Stimulated activated CD4-positive, alpha-beta T cell treated with anti-CD3 and anti-CD28 coated beads, Interleukin-4, amount 100 ng/mL, for 4 hours (primary cell): ENCODE measurements around the gene MIA.
A peak's percentile ranks its signal among the peaks of the same experiment; 100 is the strongest.
"Not testable (repeated sequence)": the region's sequence is repeated elsewhere in the genome, so short reads cannot be mapped to it uniquely, and the experiment has no call there.

Source experiments
- DNase-seq, 2 experiments: peaks; one replicate each; pipeline ENCODE4 v3.0.0-alpha.2; 2020

Gene MIA

DNA sequence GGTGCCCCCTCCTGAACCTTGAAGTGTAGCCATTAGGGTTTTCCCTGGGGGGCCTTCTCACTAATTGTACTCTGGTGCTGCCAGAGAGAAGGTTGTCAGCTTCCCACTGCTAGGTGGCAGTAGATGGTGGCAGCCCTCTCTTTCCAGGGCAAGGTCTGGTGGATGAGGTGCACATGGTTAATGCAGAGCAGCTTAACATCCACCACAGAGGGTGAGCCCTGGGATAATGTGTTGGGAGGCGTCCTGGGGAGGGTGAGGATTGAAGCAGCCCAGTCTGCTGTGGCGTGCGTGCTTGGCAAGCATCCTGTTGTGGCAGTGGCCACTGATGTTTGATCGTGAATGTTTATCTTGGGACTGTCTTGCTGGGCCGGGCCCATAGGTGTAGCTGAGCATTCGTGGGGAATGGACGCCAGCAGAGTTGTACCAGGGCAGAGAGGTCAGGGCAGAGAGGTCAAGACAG is 29.5 kb downstream of the MIA start:
- DNase-seq, result no peak

DNA sequence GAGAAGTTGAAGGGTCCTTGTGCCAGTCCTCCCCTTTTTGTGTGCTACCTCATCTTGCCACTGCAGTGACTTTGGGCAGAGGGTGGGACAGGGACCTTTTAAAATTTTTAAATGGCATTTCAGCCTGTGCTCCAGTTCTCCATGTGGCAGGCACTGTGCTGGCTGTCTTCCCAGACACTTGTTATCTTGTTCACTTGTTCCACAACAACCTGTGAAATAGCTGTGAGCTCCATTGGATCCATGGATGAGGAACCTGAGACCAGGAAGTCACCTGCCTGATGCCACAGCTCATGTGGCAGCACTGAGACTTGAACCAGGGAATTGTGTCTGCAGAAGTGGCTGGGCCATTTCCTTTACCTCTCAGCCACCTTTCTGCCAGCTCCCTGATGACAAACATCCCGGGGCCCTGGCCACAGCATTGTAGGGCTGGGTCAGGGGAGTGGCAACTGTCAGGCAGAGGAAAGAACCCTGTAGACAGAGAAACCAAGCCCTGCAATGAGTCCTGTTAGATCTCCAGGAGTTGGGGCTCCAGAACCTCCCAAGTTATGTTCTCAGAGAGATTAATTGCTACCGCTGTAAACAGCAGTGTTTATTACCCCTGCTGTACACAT is 30.0 kb downstream of the MIA start:
- DNase-seq, result peak in 1 of 2 experiments; percentile 38

DNA sequence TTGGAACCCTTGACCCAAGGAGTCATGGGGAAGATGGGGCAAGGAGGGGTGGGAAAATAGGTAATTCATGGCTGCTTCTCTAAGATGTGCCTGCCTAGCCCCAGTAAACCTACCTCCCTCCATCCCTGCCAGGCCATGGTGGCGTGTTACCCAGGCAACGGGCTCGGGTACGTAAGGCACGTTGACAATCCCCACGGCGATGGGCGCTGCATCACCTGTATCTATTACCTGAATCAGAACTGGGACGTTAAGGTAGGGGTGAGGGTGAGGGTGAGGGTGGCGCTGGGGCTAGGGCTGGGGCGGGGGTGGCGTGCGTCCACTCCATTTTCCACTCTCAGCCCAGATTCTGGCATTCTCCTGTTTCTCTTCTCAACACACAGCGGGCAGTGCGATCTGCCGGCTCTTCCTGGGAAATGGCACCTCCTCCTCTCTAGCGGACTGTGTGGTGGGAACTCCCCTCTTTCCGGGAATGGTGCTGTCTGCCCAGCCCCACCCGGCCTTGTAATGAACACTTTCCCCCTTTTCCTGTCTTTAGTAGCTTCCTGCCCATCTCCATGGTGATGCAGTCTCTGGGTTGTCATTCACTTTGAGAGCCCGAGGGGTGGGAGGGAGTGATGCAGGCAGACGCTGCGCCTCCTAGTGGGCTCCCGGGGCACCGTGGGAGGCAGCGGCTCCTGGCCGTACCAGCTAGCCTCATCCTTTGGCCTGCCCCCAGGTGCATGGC is 31.3 kb downstream of the MIA start:
- DNase-seq, result peak; percentile 70 to 73

DNA sequence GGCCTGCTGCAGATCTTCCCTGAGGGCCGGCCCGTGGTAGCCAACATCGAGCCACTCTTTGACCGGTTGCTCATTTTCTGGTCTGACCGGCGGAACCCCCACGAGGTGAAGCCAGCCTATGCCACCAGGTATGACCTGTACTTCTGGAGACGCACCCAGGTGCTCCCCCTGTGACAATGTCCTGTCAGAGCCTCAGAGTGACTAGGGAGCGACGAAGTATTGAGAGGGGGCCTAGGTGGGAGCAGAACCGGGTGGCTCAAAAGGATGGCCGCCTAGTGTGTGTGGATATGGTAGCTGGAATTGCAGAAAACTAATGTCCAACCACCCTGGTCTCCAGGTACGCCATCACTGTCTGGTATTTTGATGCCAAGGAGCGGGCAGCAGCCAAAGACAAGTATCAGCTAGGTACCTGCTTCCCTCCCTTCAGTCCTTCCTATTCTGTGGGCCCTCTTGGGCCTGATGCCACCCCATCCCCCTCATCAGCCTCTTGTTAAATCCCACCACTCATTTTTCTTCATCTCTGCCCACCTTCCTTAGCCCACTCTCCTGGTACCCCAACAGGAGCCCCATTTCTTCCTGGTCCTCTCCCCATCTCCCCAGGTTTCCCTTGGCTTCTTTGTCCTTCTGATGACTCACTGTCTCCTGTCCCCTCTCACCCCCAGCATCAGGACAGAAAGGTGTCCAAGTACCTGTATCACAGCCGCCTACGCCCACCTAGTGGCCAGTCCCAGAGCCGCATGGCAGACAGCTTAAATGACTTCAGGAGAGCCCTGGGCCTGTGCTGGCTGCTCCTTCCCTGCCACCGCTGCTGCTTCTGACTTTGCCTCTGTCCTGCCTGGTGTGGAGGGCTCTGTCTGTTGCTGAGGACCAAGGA is 32.1 kb downstream of the MIA start:
- no peak for DNase-seq

DNA sequence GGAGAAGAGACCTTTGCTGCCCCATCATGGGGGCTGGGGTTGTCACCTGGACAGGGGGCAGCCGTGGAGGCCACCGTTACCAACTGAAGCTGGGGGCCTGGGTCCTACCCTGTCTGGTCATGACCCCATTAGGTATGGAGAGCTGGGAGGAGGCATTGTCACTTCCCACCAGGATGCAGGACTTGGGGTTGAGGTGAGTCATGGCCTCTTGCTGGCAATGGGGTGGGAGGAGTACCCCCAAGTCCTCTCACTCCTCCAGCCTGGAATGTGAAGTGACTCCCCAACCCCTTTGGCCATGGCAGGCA is 32.7 kb downstream of the MIA start:
- no peak for DNase-seq

DNA sequence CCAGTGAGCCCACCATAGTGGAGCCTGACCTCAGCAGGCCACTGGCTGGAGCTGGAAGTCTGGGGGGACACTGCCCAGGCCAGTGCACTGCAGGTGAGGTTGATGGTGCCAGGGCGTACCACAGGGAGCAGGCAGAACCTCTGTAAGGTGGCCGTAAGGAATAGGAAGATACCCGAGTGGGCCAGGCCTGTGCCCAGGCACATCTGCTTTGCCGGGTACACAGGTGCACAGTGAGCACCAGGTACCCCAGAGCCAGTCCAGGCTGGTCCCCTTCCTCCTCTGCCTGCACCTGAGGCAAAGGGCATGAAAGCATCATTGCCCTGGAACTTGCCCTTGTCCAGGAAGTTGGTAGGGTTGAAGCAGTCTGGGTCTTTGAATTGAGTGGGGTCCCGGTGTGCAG is 33.2 kb downstream of the MIA start:
- no peak for DNase-seq

DNA sequence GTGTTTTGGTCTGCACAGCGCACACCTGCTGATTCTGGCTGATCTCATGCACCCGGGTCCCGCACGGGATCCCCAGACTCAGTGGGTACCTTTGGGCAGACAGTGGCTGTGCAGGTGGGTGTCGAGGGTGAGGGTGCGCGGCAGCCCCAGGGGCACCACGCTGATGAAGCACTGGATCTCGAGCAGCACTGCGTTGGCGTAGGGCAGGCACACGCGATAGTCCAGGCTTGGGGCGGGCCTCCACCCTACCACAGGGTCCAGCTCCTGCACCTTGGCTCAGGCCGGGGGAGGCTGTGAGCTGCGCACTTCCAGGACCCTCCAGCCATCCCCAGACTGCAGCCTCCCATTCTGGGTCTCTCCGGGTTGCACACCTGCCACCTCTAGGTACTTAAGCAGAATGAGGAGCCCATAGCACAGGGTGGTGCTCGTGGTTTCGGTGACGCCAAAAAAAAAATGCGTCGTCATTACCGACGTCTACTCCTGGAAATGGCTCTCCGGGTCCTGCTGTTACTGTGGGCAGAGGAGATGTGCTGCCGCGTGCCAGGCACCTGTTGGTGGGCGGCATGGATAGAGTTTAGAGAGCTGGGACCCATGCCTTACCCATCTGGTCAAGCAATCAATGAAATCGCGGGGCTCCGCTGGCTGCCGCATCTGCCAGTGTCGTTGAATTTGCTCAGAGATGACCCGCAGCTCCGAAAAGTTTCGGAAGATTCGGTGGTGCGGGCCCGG is 34.2 kb downstream of the MIA start:
- no peak for DNase-seq

DNA sequence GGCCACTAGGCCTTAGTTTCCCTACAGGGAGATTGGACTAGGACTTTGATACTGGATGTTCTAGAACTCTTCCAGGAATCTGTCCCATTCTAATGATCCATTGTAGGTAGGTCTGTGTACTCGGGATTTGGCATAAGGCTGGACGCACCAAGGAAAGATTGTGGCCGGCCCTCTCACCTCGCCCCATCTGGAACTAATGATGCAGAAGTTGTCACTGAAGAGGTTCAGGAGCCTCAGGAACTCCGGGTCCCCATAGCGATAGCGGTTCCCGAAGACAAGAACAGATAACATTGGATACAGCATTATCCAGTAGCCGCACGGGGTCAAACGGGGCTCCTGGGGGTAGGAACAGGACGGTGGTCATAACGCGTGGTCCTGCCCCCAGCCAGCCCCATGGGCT is 34.8 kb downstream of the MIA start:
- DNase-seq, result no peak

DNA sequence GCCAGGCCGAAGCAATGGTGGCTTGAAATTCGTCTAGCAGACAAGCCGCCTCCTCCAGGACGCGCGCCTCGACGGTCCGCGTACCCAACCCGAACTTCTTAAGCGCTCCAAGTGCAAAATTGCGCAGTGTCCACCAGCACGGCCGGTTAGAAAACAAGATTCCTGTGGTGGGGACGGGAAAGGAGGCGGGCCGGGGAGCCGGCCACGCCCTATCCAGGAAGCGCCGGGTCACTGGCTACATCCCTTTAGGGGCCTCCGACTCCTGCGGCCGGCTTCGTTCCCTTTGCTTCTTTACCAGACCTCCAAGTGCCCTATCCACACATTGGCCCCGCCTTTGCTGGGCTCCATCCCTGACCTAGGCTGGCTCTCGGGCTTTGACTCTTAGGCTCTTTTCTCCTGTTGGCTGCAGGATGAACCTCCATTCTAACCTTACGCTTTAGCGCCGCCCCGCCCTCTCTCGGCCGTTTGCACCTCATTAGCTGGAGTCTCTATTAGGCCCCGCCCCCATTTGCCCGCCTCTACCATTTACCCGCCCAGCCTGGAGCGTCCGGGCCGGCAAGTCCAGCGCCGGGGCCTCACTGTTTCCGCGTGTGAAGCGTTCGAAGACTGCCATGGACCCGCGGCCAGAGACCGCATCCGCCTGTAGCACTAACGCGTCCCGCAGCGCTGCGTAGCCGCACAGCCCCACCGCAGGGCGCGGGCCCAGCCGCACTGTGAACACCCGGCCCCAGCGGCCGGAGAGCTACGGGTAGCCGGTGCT is 35.5 kb downstream of the MIA start:
- peak in 1 of 2 experiments; percentile 36 for DNase-seq

DNA sequence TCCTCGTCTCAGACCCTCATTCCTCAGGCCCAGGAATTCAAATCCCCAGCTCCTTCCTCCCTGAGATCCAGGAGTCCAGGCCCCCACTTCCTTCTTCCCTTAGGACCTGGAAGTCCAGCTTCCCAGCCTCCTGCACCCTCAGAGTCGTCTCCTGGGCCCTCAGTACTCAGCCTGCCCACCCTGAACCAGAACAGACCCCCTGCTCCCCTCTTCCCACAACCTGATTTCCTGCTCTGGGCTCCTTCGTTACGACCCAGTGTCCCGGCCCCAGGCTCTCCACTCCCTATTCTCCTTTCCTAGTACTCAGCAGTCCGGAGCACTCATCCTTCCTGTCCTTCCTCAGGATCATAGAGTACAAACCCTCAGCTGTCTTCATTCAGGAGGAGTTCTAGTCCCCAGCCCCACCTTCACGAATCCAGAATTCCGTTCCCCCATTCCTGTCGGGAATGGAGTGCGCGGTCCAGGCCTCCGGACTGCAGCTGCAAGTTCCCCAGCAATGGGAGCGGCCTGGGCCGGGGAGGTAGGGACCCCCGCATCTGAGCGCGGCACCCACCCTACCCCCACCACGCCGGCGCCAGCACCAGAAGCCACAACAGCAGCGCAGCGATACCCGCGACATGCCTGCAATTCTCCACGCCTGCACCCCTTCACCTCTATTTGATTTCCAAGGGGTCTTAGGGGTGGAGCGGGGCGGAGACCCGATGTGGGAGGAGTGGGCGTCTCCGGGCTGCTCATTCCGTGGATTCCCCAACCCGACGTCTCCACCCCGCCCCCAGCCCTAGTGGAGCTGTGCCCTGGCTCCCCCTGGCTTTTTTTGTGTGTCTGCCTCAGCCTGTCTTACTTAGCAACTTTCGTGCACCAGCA is 36.4 kb downstream of the MIA start:
- peak in 1 of 2 experiments; percentile 36 for DNase-seq

DNA sequence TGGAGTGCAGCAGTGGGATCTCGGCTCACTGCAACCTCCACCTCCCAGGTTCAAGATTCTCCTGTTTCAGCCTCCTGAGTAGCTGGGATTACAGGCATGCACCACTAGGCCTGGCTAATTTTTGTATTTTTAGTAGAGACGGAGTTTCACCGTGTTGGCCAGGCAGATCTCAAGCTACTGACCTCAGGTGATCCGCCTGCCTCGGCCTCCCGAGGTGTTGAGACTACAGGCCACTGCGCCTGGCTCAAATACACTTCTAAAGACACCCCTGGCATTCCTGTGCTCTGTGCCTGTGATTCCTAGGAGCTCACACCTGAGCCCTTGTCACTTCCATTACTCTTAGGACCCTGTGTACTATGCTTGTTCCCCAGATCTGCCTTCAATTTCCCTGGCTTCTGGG is 37.2 kb downstream of the MIA start:
- not testable (repeated sequence) for DNase-seq

DNA sequence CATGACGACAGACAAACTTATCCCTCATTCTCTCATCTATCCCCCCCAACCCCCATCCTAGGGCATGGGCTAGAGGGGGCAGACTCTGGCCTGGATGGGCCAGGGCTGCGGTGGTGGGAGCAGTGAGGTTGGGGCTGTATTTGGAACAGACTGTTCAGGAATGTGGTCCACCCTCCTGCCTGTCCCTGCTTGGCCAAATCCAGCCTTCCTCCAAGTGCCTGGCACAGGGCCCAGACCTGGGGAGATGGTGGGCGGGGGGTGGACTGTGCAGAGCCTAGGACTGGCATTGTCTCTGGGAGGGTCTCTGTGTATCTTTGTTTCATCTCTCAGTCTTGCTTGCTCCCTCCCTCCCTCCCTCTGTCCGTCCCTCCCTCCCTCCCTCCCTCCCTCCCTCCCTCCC is 37.9 kb downstream of the MIA start:
- DNase-seq, result no peak

DNA sequence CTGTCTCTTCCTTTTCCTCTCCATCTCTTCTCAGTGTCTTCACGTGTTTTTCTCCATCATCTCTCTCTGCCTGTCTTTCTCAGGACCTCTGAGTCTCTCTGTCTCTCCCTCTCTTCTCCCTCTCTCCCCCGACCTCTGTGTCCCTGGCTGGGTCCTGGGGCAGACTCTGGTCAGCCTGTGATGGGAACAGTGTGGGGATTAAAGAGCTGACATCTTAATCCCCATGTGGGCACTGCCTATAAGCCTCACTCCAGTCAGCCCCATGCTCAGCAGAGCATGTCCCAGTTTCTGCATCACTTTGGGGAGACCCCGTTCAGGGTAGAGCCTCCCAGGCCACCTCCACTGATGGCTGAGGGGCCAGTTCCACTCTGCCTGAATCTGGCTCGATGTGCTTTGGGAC is 39.9 kb downstream of the MIA start:
- no peak for DNase-seq

DNA sequence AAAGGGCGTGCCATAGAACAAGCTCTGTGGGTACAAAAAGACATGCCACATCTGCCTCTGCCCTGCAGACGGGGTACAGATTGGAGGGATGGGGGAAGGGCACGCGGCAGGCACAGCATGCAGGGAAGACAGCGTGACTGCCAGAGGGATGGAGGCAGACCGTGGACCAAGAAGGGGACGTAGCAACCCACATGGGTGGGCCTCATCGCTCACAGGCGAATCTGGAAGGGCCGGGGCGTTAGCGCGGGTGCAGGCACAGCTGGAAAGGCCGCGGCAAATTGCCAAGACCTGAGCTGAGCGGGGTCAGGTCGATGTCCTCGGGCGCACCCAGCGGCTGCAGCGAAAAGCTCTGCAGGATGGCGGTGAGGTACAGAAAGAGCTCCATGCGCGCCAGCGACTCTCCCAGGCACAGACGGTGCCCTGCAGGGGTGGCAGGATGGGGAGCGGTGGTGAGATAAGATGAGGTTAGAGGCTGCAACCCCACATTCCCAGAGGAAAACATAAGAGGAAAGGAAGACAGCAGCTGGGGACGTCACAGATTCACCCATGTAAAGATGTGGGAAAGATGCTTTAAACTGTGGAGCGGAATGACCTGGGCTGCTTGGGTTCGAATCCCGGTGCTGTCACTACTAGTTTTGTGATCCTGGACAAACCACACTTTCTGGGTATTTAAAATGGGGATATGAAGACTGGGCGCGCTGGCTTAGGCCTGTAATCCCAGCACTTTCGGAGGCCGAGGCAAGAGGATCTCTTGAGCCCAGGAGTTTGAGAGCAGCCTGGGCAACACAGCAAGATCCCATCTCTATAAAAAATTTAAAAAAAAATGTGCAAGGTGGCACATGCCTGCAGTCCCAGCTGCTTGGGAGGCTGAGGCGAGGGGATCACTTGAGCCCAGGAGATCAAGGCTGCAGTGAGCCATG is 43.4 kb downstream of the MIA start:
- peak; percentile 69 to 76 for DNase-seq

DNA sequence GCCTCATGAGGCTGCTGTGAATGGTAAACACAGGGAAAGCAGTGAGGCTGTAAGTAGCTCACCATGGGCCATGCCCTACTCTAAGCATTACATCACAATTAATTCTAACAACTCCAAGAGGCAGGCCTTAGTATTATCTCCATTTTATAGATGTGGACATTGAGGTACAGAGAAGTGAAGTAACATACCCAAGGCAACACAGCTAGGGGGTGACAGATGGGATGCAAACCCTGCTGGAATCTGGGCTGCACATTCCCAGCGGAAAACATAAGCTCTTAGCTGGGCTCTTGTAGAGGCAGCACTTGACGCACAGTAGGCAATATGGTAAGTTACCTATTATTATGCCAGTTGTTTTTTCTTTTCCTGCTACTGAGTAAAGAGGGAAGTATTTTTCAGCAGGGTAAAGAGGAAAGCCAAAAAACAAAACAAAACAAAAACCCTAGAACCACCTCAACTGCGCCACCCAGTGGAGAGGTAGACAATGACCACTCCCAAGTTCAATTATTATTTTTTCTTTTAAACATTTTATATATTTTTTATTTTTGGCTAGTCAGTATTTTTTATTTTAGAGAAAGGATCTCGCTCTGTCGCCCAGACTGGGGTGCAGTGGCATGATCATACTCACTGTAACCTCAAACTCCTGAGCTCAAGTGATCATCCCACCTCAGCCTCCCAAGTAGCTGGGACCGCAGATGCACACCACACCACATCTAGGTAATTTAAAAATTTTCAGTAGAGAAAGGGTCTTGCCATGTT is 44.3 kb downstream of the MIA start:
- peak; percentile 38 to 61 for DNase-seq

DNA sequence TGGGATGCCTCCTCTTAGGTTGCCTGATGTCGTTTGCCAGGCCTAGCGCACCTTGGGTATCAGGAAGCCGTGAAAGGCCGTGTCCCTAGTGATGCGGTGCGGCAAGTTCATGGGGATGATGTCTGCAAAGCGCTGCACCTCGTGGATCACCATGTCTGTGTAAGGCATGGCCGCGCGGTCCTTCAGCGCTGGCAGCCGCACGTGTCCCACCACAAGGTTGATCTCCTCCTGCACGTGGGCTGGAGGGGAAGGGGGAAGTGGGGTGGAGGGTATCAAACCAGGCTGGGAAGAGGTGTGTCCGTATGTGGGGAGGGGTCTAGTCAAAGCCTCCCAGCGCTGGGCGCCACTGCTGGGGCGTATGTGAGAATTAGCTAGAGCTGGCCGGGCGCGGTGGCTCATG is 46.8 kb downstream of the MIA start:
- DNase-seq, result no peak

DNA sequence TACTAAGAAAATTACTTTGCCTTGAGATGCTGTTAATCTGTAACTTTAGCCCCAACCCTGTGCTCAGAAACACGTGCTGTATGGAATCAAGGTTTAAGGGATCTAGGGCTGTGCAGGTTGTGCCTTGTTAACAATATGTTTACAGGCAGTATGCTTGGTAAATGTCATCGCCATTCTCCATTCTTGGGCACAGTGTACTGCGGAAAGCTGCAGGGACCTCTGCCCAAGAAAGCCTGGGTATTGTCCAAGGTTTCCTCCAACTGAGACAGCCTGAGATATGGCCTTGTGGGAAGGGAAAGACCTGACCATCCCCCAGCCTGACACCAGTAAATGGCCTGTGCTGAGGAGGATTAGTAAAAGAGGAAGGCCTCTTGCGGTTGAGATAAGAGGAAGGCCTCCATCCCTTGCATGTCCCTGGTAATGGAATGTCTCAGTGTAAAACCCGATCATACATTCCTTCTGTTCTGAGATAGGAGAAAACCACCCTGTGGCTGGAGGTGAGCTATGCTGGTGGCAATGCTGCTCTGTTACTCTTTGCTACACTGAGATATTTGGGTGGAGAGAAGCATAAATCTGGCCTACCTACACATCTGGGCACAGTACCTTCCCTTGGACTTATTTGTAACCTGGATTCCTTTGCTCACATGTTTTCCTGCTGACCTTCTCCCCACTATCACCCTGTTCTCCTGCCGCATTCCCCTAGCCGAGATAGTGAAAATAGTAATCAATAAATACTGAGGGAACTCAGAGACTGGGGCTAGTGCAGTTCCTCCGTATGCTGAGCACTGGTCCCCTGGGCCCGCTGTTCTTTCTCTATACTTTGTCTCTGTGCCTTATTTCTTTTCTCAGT is 47.6 kb downstream of the MIA start:
- not testable (repeated sequence) for DNase-seq

DNA sequence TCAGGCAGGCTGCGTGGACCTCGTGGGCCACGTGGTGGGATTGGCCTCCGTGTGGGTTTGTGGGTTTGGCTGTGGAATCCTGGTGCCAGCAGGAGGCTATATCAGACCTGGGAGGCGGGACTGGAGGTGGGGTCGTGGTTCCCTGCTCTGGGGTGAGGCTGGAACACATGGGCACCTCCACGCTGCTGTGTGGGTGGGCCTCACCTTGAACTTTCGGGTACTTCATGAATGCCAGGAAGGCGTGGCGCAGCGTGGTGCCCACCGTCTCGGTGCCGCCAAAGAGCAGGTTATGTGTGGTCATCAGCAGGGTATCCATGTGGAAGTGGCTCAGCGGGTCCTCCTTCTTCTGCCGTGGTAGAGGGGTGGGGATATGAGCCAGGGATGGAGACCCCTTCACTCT is 49.6 kb downstream of the MIA start:
- DNase-seq, result not testable (repeated sequence)
